NOMO-1 (cell line): ENCODE data around the gene NDUFS2.

Experiments used
- DNase-seq, 2 experiments: peaks; one replicate each; lab custom pipeline; 2025; ENCODE audit not compliant: unreplicated experiment in 2 of 2; lab: John Stamatoyannopoulos, UW

Gene NDUFS2

DNA sequence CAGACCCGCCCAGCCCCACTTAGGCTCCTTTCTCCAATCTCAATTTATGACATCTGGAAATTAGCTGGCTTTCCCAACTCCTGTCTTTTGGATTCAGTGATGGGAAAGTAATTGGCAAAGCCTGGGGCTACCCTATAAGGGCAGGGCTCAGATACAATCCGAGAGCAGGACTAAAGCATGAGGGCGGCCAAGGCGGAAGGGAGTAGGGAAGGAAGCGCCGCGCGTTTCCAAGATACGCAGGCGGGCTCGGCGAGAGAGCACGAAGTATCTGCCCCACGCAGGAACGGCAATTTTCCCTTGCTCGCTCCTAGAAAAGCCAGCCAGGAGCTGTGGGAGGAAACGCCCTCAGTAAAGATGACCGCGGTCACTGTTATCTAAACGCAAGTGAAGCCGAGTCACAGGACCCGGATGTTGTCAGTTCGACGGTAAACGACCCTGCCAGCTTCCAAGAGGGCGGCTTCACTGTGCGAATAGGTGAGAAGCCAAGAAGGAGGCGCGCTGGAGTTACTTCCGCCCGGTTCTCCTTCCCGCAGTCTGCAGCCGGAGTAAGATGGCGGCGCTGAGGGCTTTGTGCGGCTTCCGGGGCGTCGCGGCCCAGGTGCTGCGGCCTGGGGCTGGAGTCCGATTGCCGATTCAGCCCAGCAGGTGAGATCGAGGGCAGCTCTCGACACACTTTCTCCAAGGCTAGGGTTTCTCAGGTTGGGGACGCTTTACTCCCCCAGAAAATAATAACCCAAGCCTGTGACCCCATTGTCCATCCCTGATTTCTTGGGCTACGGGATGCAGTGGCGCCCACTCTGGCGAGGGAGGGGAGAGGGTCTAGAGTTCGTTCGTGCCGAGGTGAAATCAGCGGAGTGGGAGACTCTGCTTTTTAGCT lies at the start of gene NDUFS2:
TSS of gene NDUFS2 (plus strand) at position 532 of the 877 bp plus-strand sequence. CDS start at position 551, 19 bp downstream.
- DNase-seq, result peak; percentile 88 to 99

DNA sequence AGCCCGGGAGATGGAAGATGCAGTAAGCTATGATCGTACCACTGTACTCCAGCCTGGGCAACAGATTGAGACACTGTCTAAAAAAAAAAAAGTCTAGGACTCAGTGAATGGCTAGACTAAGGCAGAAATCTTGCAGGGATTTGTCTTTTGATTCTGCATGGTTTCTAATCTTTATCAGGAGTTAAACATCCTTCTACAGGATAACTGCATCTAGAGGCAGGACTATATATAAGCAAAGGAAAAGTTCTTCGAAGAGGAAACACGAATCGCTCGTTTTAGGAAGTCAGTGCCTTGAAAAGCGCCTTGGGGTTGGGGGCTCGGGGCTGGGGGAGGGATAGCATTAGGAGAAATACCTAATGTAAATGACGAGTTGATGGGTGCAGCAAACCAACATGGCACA lies 49.0 kb upstream of the NDUFS2 start:
- DNase-seq, result no peak

DNA sequence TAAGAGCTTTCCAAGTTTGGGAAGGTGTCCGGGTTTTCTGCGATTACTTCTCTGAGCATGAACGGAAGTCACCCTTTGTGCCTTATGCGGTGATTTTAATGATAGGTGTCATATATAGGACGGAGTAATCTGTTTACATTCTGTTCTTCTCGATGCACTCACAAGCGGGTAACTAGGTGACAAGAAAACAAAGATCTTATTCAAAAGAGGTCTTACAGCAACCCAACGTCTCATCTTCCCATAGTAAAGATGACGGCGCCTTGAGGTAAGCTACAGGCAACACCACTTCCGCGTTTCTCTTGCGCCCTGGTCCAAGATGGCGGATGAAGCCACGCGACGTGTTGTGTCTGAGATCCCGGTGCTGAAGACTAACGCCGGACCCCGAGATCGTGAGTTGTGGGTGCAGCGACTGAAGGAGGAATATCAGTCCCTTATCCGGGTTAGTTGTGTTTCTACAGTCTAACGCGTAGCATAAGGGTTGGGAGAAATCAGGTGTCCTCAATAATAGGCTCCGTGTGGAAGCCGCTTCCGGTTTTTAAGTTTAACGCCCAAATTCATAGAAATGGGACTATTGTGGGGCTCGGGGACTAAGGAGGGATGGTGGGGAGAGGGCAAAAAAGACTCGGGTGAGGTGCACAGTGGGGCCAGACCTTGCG lies 48.4 kb upstream of the NDUFS2 start, which contains the start of gene UFC1:
TSS of gene UFC1 (plus strand) at position 297 of the 656 bp plus-strand sequence. CDS start at position 317, 20 bp downstream.
- peak; percentile 90 to 92 for DNase-seq

DNA sequence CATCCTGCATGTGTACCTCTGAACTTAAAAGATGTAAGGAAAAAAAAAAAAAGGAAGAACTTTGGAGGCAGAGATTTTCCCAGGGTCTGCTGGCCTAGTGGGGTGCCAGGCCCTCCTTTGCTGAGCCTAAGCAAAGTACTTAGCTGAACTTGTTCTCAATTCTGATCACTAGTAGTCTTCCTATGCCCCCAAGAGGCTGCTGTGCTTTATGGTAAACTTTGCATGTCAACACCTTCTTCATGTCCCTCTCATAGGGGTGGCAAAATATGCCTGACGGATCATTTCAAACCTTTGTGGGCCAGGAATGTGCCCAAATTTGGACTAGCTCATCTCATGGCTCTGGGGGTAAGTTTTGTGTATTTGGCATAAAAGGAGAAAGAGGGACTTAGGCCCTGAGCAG lies 44.3 kb upstream of the NDUFS2 start:
- no peak for DNase-seq

DNA sequence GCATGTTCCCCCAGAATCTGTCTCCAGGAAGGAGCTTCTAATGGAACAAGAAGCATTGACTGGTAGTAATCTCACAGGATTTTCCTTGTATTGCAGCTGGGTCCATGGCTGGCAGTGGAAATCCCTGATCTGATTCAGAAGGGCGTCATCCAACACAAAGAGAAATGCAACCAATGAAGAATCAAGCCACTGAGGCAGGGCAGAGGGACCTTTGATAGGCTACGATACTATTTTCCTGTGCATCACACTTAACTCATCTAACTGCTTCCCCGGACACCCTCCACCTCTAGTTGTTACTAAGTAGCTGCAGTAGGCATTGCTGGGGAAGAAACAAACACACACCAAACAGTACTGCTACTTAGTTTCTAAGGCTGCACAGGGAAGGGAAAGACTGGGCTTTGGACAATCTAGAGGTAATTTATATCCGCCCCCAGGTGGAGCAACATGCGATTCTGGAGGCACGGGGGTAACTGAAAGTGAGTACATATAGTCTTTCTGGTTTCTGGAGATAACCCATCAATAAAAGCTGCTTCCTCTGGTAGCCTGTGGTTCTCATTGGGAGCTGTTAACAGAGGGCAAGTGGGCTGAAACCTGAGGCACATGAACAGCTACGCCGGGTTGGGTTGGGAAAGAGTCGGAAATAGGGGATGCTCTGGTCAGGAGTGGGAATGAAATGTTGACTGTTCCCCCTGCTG lies 43.7 kb upstream of the NDUFS2 start:
- no peak for DNase-seq

DNA sequence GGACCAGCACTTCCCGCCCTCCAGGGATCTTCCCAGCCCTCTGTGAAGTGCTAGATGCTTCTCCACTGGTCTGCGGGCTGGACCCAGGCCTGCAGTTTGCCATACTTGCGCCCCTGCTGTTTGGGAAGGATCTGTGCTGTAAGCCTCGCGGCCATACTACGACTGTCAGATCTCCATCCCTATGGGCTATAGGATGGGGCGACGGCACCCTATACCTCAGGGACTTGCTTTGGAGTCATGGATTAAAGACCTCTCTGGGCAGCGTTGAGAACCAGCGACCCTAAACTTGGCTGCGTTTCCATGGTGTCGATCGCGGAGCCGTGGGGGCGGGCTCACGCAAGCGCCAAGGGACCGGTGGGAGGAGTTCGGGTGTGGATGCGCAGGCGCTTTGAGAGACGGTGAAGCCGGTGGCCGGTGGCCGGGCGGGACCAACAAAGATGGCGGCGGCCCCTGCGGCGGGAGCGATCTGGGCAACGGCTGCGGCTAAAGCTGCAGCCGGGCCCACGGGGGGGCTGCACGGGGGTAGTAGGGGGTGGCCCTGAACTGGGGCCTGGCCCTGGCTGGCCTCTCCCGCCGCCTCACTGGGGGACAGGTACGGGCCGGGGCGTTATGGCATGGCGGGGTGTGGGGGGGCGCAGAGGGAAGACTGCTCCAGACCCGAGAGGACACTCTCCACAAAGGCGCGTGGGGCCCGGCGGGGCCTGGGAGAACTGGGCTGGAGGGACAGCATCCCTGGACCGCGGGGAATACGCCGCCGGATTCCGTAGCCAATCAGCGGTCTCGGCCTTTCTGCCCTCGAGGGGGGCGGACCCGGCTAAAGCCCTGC lies 42.9 kb upstream of the NDUFS2 start, which contains the start of gene USP21:
TSS of gene USP21 (plus strand) at position 414 of the 826 bp plus-strand sequence. CDS start 1,141 bp downstream, outside the sequence.
- peak; percentile 77 to 92 for DNase-seq

DNA sequence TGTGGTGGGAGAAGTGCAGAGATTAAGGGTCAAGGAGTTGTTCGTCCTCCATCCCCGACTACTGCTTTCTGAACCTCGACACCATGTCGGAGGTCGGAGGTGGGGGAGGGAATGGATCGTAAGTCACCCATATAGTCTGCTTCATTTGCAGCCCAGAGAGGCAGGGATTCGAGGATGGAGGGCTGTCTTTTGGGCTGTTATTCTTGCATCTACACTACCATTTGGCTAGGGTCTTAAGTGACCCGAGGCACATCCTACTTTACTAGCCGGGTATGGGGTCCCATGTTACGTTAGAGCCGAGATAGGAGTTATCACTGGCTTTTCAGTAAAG lies 42.3 kb upstream of the NDUFS2 start:
- no peak for DNase-seq

DNA sequence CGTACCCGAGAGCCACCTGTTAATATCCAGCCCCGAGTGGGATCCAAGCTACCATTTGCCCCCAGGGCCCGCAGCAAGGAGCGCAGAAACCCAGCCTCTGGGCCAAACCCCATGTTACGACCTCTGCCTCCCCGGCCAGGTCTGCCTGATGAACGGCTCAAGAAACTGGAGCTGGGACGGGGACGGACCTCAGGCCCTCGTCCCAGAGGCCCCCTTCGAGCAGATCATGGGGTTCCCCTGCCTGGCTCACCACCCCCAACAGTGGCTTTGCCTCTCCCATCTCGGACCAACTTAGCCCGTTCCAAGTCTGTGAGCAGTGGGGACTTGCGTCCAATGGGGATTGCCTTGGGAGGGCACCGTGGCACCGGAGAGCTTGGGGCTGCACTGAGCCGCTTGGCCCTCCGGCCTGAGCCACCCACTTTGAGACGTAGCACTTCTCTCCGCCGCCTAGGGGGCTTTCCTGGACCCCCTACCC lies 41.5 kb upstream of the NDUFS2 start:
- DNase-seq, result no peak

DNA sequence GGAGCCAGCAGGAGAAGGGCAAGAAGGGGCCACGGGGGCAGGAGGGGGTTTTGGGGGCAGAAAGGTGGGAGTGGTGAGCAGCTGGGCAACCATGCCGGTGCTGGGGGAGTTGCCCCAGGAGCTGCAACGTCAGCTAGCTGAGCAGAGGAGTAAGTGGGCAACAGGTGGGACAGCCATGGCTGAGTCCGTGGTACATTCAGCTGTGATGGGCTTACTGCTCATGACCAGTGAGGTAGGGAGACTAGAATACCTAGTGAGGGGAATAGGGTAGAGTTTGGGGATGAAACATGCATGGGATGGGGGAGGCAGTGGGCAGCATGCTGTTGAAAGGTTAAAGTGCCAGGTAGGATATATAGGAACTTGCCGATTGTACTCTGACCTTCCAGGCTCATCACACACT lies 40.5 kb upstream of the NDUFS2 start:
- DNase-seq, result no peak

DNA sequence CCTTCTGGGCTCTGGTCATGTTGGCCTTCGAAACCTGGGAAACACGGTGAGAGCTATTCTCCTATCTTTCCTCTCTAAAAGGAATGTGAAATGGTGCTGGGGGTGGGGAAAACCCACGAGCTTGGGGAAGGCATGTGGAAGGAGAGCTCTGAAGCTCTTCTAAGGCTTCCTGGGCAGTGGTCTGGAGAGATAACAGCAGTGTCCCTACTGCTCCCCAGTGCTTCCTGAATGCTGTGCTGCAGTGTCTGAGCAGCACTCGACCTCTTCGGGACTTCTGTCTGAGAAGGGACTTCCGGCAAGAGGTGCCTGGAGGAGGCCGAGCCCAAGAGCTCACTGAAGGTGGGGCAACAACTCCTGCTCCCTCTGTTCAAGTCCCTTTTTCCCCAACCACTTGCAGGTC lies 40.1 kb upstream of the NDUFS2 start:
- DNase-seq, result no peak

DNA sequence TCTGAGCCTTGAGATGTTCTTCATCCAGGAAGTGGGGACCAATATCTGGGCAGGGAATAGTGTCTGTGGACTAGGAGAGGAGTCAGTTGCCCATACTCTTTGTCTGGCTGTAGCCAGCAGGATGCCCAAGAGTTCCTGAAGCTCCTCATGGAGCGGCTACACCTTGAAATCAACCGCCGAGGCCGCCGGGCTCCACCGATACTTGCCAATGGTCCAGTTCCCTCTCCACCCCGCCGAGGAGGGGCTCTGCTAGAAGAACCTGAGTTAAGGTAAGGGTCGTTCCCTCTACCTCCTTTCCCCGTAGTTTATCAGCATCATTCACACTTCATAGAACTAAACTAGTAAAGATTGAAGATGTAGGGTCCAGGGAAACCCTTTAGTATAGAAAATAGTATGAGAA lies 39.4 kb upstream of the NDUFS2 start:
- no peak for DNase-seq

DNA sequence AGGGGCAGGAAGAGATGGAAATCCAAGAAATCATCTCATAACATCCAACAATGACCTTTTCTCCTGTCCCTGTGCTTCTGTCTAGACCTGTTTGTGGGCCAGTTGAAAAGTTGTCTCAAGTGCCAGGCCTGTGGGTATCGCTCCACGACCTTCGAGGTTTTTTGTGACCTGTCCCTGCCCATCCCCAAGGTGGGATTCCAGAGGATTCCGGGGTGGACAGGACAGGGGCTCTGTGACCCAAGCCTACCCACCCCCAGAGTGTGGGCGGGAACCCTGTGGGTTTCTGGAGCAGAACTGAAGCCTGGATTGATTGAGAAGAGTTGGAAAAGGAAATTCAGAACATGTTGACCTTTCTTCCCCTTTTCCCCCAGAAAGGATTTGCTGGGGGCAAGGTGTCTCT lies 38.4 kb upstream of the NDUFS2 start:
- DNase-seq, result no peak

DNA sequence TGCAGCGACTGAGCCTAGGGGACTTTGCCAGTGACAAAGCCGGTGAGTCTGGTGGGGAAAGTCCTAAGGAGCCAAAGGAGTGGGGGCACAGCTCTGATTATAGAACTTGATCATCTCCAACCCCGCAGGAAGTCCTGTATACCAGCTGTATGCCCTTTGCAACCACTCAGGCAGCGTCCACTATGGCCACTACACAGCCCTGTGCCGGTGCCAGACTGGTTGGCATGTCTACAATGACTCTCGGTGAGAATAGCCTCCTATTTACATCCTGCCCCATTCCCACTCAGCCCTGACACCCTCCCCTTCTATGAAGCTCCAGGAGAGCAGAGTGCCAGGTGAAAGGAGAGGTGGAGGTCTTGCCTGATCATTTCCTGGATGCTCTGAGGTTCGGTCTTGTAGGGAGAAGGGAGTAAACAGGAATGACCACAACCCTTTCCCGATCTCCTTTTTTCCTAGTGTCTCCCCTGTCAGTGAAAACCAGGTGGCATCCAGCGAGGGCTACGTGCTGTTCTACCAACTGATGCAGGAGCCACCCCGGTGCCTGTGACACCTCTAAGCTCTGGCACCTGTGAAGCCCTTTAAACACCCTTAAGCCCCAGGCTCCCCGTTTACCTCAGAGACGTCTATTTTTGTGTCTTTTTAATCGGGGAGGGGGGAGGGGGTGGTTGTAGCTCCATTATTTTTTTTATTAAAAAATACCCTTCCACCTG lies 37.1 kb upstream of the NDUFS2 start:
- no peak for DNase-seq

DNA sequence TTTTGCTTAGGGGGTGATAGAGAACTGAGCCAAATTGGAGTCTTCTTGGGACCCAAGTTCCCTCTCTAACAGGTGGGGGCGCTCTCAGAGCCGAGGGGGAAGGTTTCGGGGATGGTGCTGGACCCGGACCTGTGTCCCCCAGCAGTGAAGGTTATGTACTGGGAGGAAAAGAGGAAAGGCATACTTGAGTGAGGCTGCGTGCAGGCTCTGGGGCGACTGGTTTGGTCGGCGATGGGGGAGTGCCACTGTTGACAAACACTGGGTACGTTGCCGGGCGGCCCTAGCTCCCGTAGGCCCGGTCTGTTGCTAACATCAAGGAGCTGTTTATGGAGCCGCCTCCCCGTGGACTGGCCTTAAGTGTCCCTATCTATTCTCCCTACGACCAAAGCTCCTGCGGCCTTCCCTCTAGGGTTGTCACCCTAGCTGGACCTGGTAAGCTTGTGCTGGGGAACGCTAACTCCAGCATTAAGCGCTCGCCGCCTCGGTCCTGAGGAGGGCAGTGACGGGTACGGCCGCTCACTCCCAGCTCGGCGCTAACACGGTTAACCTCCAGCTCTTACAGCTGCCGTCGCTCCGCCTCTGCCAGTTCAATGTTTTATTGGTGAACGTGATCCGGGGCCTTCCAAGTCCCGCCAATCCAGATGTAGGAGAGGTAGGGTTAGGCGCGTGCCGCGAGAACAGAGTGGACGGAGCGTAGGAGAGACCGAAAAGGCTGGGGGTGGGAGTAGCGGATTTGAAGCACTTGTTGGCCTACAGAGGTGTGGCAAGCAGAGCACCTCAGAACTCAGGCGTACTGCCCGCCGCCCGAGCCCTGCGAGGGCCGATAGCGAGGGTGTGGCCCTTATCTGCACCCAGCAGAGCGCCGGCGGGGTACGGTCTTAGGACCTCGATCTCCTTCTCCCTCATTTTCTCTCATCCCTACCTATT lies 36.2 kb upstream of the NDUFS2 start, which contains the start of gene PPOX:
TSS of gene PPOX (plus strand) at position 685 of the 927 bp plus-strand sequence. CDS start 422 bp downstream, outside the sequence.
- DNase-seq, result peak; percentile 97 to 99

DNA sequence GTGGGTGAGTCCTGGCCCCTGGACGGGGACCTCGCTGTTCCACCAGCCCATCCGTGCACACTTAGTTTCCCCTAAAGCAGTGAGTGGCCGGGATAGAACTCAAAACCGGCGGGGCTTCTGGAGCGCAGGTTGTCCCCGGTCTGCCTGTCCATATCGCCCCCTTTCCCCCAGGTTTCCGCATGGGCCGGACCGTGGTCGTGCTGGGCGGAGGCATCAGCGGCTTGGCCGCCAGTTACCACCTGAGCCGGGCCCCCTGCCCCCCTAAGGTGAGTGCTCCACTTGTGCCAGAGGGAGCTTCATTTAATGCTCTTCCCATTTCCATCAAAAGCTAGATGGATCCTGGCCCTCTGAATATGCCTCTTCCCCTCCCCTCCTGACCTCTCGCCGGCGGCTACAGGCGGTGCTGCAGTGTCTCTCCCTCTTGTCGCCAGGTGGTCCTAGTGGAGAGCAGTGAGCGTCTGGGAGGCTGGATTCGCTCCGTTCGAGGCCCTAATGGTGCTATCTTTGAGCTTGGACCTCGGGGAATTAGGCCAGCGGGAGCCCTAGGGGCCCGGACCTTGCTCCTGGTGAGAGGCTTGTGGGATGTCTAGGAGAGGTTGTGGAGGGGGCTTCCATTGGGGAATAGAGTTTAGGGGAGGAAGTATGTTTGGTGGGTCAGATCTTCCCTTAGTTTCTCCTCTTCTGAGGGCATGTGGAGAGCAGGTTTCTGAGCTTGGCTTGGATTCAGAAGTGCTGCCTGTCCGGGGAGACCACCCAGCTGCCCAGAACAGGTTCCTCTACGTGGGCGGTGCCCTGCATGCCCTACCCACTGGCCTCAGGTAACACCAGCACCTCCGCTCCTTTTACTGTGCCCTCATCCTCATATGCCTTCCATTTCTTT lies 35.3 kb upstream of the NDUFS2 start:
- DNase-seq, result peak in 1 of 2 experiments; percentile 15

DNA sequence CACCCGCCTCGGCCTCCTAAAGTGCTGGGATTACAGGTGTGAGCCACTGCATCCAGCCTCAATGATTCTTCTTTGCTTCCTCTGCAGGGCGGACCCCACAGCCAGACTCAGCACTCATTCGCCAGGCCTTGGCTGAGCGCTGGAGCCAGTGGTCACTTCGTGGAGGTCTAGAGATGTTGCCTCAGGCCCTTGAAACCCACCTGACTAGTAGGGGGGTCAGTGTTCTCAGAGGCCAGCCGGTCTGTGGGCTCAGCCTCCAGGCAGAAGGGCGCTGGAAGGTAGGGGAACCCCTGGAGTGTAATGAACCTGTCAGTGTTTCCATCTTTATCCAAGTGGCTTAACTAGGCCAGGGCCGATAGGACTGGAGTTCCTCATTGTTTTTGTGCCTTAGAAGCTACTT lies 33.3 kb upstream of the NDUFS2 start:
- no peak for DNase-seq

DNA sequence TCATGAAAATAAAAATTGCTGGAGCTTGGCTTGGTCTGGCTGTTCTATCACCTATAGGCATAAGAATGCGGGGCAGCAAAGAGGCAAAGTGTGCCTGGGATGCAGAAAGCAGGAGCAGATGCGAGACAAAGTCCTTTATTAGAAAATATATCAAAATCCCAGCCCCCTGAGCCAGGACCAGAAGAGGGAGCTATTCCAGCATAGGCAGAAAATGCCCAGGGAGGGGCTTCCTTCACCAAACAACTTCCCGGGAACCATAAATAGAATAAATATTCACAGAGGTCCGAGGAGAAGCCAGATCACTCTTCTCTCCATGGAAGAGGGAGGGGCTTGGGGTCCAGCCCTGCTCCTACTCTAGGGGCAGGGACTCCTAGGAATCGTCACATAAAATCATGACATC lies 31.0 kb upstream of the NDUFS2 start:
- DNase-seq, result no peak

DNA sequence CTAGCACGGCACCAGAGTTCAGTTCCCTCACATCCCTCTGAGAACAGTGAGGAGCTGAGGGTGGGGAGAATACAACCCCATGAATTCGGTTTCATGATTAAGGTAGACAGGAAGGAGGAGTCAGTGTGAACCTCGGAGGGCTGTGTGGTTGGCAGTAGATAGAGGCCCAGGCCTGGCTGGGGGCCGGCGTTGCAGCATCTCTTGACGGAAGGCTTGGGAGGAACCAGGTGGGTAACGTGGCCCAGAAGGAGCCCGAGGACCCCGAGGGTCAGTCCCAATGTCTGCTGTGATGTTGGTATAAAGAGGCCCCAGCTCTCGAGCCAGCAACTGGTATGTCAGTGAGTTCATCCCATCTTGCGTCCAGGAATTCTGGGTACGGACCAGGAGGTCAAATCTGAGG lies 30.5 kb upstream of the NDUFS2 start:
- DNase-seq, result no peak
